Hepatocyte (in vitro differentiated cells): ENCODE measurements around the gene ARHGAP10.

ENCODE experiments used
- EZH2 ChIP-seq: fragments of 200-600 bp; sonication (generic); IDR thresholded peaks from 2 replicates; pipeline ENCODE4 v1.6.1; 2016; ENCODE audit warnings: antibody characterized with exemption, mild to moderate bottlenecking, borderline replicate concordance
- EZH2phosphoT487 ChIP-seq: fragments of 200-600 bp; sonication (generic); IDR thresholded peaks from one replicate; pipeline ENCODE4 v1.6.1; 2018; ENCODE audit warnings: antibody characterized with exemption, mild to moderate bottlenecking, low read depth, moderate library complexity; ENCODE audit not compliant: unreplicated experiment, severe bottlenecking
- TF ChIP-seq, protein P1 (sequence below): fragments of 200-600 bp; sonication (generic); IDR thresholded peaks from 2 replicates; pipeline ENCODE4 v1.5.1; 2016; ENCODE audit warnings: antibody characterized with exemption, mild to moderate bottlenecking; ENCODE audit not compliant: poor library complexity

DNA sequence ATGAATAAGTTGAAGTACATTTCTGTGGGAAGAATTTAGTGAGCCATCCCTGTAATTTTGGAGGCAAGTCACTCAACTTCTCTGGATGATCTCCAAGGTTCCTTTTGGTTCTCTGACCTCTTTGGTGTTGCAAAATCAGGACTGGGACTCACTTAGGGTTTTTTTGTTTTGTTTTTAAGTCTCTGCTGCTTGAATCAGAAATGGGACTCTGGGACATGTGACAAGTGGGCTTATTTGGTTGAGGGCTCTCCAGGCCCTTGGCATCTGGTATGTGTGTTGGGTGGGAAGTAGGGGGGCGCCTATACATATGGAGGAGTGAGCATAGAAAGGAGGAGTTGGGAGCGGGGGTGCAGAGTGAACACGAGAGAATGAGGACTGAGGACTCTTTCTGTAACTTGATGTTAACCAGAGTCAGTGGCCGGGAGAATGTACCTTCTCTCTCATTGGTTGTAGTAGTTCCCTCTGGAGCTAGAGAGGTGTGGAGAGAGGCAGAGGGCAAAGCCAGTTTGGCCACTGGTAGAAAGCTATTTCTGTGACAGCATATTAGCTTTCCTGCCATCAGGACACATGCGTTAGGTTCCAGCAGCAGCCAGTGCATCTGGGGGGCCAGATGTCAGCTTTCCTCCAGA, 1.9 kb downstream of the ARHGAP10 start:
- TF ChIP-seq, protein P1, sequence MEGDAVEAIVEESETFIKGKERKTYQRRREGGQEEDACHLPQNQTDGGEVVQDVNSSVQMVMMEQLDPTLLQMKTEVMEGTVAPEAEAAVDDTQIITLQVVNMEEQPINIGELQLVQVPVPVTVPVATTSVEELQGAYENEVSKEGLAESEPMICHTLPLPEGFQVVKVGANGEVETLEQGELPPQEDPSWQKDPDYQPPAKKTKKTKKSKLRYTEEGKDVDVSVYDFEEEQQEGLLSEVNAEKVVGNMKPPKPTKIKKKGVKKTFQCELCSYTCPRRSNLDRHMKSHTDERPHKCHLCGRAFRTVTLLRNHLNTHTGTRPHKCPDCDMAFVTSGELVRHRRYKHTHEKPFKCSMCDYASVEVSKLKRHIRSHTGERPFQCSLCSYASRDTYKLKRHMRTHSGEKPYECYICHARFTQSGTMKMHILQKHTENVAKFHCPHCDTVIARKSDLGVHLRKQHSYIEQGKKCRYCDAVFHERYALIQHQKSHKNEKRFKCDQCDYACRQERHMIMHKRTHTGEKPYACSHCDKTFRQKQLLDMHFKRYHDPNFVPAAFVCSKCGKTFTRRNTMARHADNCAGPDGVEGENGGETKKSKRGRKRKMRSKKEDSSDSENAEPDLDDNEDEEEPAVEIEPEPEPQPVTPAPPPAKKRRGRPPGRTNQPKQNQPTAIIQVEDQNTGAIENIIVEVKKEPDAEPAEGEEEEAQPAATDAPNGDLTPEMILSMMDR: no peak
- TF ChIP-seq EZH2phosphoT487 (no peak), EZH2 (no peak)
